A673 (cell line): ENCODE results near the gene SLC16A6.

Experiments
- EZH2 ChIP-seq: fragments of 200-600 bp; sonication (generic); IDR thresholded peaks from 2 replicates; pipeline ENCODE4 v1.6.1; 2017; ENCODE audit warnings: borderline replicate concordance, low read depth, mild to moderate bottlenecking, mixed read lengths, antibody characterized with exemption, low read length; ENCODE audit not compliant: poor library complexity, severe bottlenecking
- TF ChIP-seq, protein P1 (sequence below): fragments of 300-800, 200-600 bp; sonication (generic); conservative IDR thresholded peaks from 2 replicates; pipeline ENCODE4 v1.5.1; 2017; ENCODE audit warnings: low read depth, mild to moderate bottlenecking, antibody characterized with exemption, low read length, moderate library complexity, mixed read lengths

DNA sequence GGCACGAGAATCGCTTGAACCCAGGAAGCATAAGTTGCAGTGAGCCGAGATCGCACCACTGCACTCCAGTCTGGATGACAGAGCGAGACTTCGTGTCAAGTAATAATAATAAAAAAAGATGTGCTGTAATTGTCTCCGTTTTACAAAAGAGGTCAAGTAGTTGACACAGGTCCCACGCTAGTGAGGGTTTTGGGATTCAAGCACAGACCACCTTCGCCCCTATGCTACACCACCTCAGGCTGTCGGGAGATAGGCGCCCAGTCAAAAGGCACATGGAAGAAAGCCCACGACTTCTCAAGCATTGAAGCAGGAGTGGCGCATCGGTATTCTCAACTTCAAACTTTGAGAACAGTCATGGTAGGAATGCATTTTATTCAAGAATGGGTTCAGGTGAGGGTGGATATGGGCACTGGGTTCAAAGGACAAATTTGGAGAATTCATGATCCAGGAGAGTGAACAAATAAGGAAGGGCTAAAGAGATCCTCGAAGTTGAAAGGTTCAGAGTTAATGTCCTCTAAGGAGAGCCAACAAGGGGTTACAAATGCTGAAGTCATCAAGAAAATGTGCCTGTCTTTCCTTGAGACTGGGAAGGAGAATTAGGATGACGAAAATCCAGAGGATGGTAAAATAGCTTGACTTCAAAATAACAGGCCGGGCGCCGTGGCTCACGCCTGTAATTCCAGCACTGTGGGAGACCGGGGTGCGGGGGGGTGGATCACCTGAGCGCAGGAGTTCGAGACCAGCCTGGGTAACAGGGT lies 44.5 kb downstream of the SLC16A6 start:
- TF ChIP-seq, protein P1, sequence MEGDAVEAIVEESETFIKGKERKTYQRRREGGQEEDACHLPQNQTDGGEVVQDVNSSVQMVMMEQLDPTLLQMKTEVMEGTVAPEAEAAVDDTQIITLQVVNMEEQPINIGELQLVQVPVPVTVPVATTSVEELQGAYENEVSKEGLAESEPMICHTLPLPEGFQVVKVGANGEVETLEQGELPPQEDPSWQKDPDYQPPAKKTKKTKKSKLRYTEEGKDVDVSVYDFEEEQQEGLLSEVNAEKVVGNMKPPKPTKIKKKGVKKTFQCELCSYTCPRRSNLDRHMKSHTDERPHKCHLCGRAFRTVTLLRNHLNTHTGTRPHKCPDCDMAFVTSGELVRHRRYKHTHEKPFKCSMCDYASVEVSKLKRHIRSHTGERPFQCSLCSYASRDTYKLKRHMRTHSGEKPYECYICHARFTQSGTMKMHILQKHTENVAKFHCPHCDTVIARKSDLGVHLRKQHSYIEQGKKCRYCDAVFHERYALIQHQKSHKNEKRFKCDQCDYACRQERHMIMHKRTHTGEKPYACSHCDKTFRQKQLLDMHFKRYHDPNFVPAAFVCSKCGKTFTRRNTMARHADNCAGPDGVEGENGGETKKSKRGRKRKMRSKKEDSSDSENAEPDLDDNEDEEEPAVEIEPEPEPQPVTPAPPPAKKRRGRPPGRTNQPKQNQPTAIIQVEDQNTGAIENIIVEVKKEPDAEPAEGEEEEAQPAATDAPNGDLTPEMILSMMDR, result no peak
- no peak for TF ChIP-seq EZH2
